ENCODE data around the gene BSG.
"Not testable (repeated sequence)": the region's sequence is repeated elsewhere in the genome, so short reads cannot be mapped to it uniquely, and the experiment has no call there.

BSG gene

GRCh38 chr19:619286-620002 lies 47.0 kb downstream of the BSG start:
- Histone ChIP-seq H3K79me2 (ENCODE audit: low read length) (no peaks in the 10 kb centered on the region), H3K4me1 (ENCODE audit: low read length) (no peaks in the 10 kb centered on the region), H3K36me3 (replicated peaks; ENCODE audit: low read depth, low read length) (peaks cover 41% of the 10 kb centered on the region), H3K27ac (ENCODE audit: low read length) (no peak overlapping the region), H3K9me3 (ENCODE audit: insufficient read depth, low read length) (no peaks in the 10 kb centered on the region), H3K4me3 (ENCODE audit: low read length) (no peak overlapping the region), H3K4me2 (ENCODE audit: low read length) (no peak overlapping the region), H4K20me1 (ENCODE audit: insufficient read depth, low read length) (no peaks in the 10 kb centered on the region), H3K27me3 (ENCODE audit: low read depth, low read length) (no peaks in the 10 kb centered on the region), H3K9ac (ENCODE audit: low read length) (no peak overlapping the region), H2AFZ (ENCODE audit: low read depth, low read length) (no peak overlapping the region)
- TF ChIP-seq EZH2phosphoT487 (IDR thresholded peaks at IDR 0.05; ENCODE audit: low read depth): no peak
- TF ChIP-seq CTCF (IDR thresholded peaks at IDR 0.05; ENCODE audit: low read depth, low read length): no peak

GRCh38 chr19:620166-620862 lies 47.9 kb downstream of the BSG start:
- H3K79me2 ChIP-seq (ENCODE audit: low read length): no peaks in the 10 kb centered on the region
- no peaks in the 10 kb centered on the region for H3K27me3 ChIP-seq (ENCODE audit: low read depth, low read length)
- TF ChIP-seq CTCF (IDR thresholded peaks at IDR 0.05; ENCODE audit: low read depth, low read length): no peak
- no peak for TF ChIP-seq EZH2phosphoT487 (IDR thresholded peaks at IDR 0.05; ENCODE audit: low read depth)
- H3K4me3 ChIP-seq (ENCODE audit: low read length): no peak overlapping the region
- no peak overlapping the region for H2AFZ ChIP-seq (ENCODE audit: low read depth, low read length)
- no peak overlapping the region for H3K4me2 ChIP-seq (ENCODE audit: low read length)
- no peak overlapping the region for H3K9ac ChIP-seq (ENCODE audit: low read length)
- H3K9me3 ChIP-seq (ENCODE audit: insufficient read depth, low read length): no peaks in the 10 kb centered on the region
- H4K20me1 ChIP-seq (ENCODE audit: insufficient read depth, low read length): 0 out of 2 replicates have a peak, but pooled peaks cover 2% of the 10 kb centered on the region
- H3K27ac ChIP-seq (ENCODE audit: low read length): no peak overlapping the region
- H3K4me1 ChIP-seq (ENCODE audit: low read length): no peaks in the 10 kb centered on the region
- H3K36me3 ChIP-seq (replicated peaks; ENCODE audit: low read depth, low read length): peaks cover 38% of the 10 kb centered on the region

GRCh38 chr19:621191-621590 lies 48.8 kb downstream of the BSG start:
- not testable (repeated sequence) for H3K79me2 ChIP-seq (ENCODE audit: low read length); H3K4me1 ChIP-seq (ENCODE audit: low read length); H3K27me3 ChIP-seq (ENCODE audit: low read depth, low read length); H2AFZ ChIP-seq (ENCODE audit: low read depth, low read length); H4K20me1 ChIP-seq (ENCODE audit: insufficient read depth, low read length); H3K9ac ChIP-seq (ENCODE audit: low read length); H3K4me2 ChIP-seq (ENCODE audit: low read length); H3K27ac ChIP-seq (ENCODE audit: low read length); H3K4me3 ChIP-seq (ENCODE audit: low read length); H3K9me3 ChIP-seq (ENCODE audit: insufficient read depth, low read length)
- H3K36me3 ChIP-seq (replicated peaks; ENCODE audit: low read depth, low read length): peaks cover 39% of the 10 kb centered on the region

DNA sequence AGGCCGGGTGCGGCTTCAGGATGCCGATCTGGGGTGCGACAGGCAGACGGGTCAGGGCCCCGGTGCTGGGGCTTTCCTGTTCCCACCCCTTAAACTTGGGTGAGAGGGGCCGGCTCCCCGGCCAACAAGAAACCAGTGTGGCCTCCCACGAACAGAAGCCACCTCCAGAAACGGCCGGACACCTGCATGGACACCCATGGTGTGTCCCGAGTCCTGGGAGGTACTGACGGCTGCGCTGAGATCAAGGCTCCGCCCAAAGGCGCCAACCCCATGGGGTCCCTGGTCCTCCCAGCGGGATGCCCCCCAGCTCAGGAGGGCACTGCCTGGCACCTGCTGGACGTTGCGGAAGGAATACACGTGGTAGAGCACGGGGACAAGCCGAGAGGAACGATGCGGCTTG lies 49.4 kb downstream of the BSG start:
- Histone ChIP-seq H3K9ac (ENCODE audit: low read length) (no peak overlapping the region), H3K79me2 (ENCODE audit: low read length) (peaks cover under 1% of the 10 kb centered on the region; the same call in 1 of the 2 replicates), H3K36me3 (replicated peaks; ENCODE audit: low read depth, low read length) (peaks cover 39% of the 10 kb centered on the region), H3K27ac (ENCODE audit: low read length) (no peak overlapping the region), H4K20me1 (ENCODE audit: insufficient read depth, low read length) (0 out of 2 replicates have a peak, but pooled peaks cover 3% of the 10 kb centered on the region), H3K4me3 (ENCODE audit: low read length) (no peak overlapping the region), H2AFZ (ENCODE audit: low read depth, low read length) (no peak overlapping the region), H3K27me3 (ENCODE audit: low read depth, low read length) (no peaks in the 10 kb centered on the region), H3K4me2 (ENCODE audit: low read length) (no peak overlapping the region), H3K4me1 (ENCODE audit: low read length) (no peaks in the 10 kb centered on the region), H3K9me3 (ENCODE audit: insufficient read depth, low read length) (no peaks in the 10 kb centered on the region)
- no peak for TF ChIP-seq EZH2phosphoT487 (IDR thresholded peaks at IDR 0.05; ENCODE audit: low read depth)
- TF ChIP-seq CTCF (IDR thresholded peaks at IDR 0.05; ENCODE audit: low read depth, low read length): no peak

All from OCI-LY3 (cell line).